ENCODE results near the gene RSRC1.

The RSRC1 gene

GRCh38 chr3:158465074-158465473, 355.2 kb downstream of the RSRC1 start:
- ATAC-seq (ENCODE audit: insufficient read depth, low read depth) (no peak), DNase-seq (no peak)
- Histone ChIP-seq H3K9me3 (ENCODE audit: insufficient read depth, low read length, severe bottlenecking) (no peaks in the 10 kb centered on the region), H3K4me3 (ENCODE audit: low read depth in 1 of 2, low read length in 2 of 2) (no peak overlapping the region), H3K27ac (ENCODE audit: low read length) (no peak overlapping the region), H3K79me2 (ENCODE audit: insufficient read depth, low read length) (no peaks in the 10 kb centered on the region), H3K9ac (ENCODE audit: low read depth, low read length) (no peak overlapping the region), H2AFZ (ENCODE audit: low read depth, low read length) (no peak overlapping the region), H3K27me3 (ENCODE audit: insufficient read depth, low read length, poor library complexity) (no peaks in the 10 kb centered on the region), H3K4me1 (ENCODE audit: insufficient read depth, low read length) (no peaks in the 10 kb centered on the region), H3K36me3 (ENCODE audit: insufficient read depth, low read length) (no peaks in the 10 kb centered on the region), H3K4me2 (ENCODE audit: insufficient read depth, low read length) (no peak overlapping the region), H4K20me1 (ENCODE audit: insufficient read depth, low read length) (no peaks in the 10 kb centered on the region)
- TF ChIP-seq CTCF (IDR thresholded peaks at IDR 0.05; ENCODE audit: borderline replicate concordance, extremely low read depth, low read length, poor library complexity, severe bottlenecking): no peak
- TF ChIP-seq EZH2 (IDR thresholded peaks at IDR 0.05; ENCODE audit: borderline replicate concordance, low read depth, low read length, severe bottlenecking): no peak

GRCh38 chr3:158470944-158471638, 361.2 kb downstream of the RSRC1 start:
- Histone ChIP-seq H3K27me3 (ENCODE audit: insufficient read depth, low read length, poor library complexity) (no peaks in the 10 kb centered on the region), H3K4me1 (ENCODE audit: insufficient read depth, low read length) (no peaks in the 10 kb centered on the region), H3K9me3 (ENCODE audit: insufficient read depth, low read length, severe bottlenecking) (no peaks in the 10 kb centered on the region), H3K27ac (ENCODE audit: low read length) (no peak overlapping the region), H4K20me1 (ENCODE audit: insufficient read depth, low read length) (no peaks in the 10 kb centered on the region), H3K4me2 (ENCODE audit: insufficient read depth, low read length) (no peak overlapping the region), H2AFZ (ENCODE audit: low read depth, low read length) (no peak overlapping the region), H3K4me3 (ENCODE audit: low read depth in 1 of 2, low read length in 2 of 2) (no peak overlapping the region), H3K79me2 (ENCODE audit: insufficient read depth, low read length) (no peaks in the 10 kb centered on the region), H3K9ac (ENCODE audit: low read depth, low read length) (no peak overlapping the region), H3K36me3 (ENCODE audit: insufficient read depth, low read length) (no peaks in the 10 kb centered on the region)
- TF ChIP-seq EZH2 (IDR thresholded peaks at IDR 0.05; ENCODE audit: borderline replicate concordance, low read depth, low read length, severe bottlenecking) (no peak), CTCF (IDR thresholded peaks at IDR 0.05; ENCODE audit: borderline replicate concordance, extremely low read depth, low read length, poor library complexity, severe bottlenecking) (no peak)
- ATAC-seq (ENCODE audit: insufficient read depth, low read depth) (no peak), DNase-seq (no peak)

- Histone ChIP-seq H3K79me2 (ENCODE audit: insufficient read depth, low read length) (no peaks in the 10 kb centered on the region), H3K27ac (ENCODE audit: low read length) (no peak overlapping the region), H4K20me1 (ENCODE audit: insufficient read depth, low read length) (no peaks in the 10 kb centered on the region), H3K4me1 (ENCODE audit: insufficient read depth, low read length) (no peaks in the 10 kb centered on the region), H2AFZ (ENCODE audit: low read depth, low read length) (no peak overlapping the region), H3K9me3 (ENCODE audit: insufficient read depth, low read length, severe bottlenecking) (no peaks in the 10 kb centered on the region), H3K4me2 (ENCODE audit: insufficient read depth, low read length) (no peak overlapping the region), H3K9ac (ENCODE audit: low read depth, low read length) (no peak overlapping the region), H3K27me3 (ENCODE audit: insufficient read depth, low read length, poor library complexity) (no peaks in the 10 kb centered on the region), H3K4me3 (ENCODE audit: low read depth in 1 of 2, low read length in 2 of 2) (no peak overlapping the region), H3K36me3 (ENCODE audit: insufficient read depth, low read length) (no peaks in the 10 kb centered on the region)
- ATAC-seq (ENCODE audit: insufficient read depth, low read depth) (no peak), DNase-seq (no peak)
- TF ChIP-seq CTCF (IDR thresholded peaks at IDR 0.05; ENCODE audit: borderline replicate concordance, extremely low read depth, low read length, poor library complexity, severe bottlenecking) (no peak), EZH2 (IDR thresholded peaks at IDR 0.05; ENCODE audit: borderline replicate concordance, low read depth, low read length, severe bottlenecking) (no peak)
Observed at GRCh38 chr3:158471639-158472294, 361.9 kb downstream of the RSRC1 start.
